ENCODE measurements around the gene ZDHHC7. TPM values are rescaled to one million over a fixed set of nuclear protein-coding genes. Genes with fewer than 3 reads are reported as not detected.

ZDHHC7 gene
- total RNA-seq, 2 experiments from 2014 or later, result 22.5 to 24.3 TPM

- BruUV-seq (replicated peaks), result no TSS peak
- H3K4me1 ChIP-seq (ENCODE audit: insufficient read depth, low read length, poor library complexity, severe bottlenecking), result no peaks in the 10 kb centered on the region
- POLR2A ChIA-PET, result no interaction called here
- intact Hi-C loops (cut with micrococcal nuclease; ENCODE audit: unreplicated experiment), result loop anchor here (10.0 kb wide), 1 partner anchor 195 kb away; no protein-coding TSS in a partner anchor
- no peaks in the 10 kb centered on the region for H3K79me2 ChIP-seq (ENCODE audit: insufficient read depth, low read depth, low read length)
- CTCF ChIA-PET (ENCODE audit: unreplicated experiment), result no interaction called here
- no peak overlapping the region for H2AFZ ChIP-seq (ENCODE audit: low read length)
- H3K4me3 ChIP-seq (ENCODE audit: low read depth, low read length, poor library complexity, severe bottlenecking), result no peak overlapping the region
- peaks cover 73% of the 10 kb centered on the region for H3K36me3 ChIP-seq (ENCODE audit: insufficient read depth, low read length)
- no peaks in the 10 kb centered on the region for H3K9me2 ChIP-seq (ENCODE audit: insufficient read depth, low read length)
- no peaks in the 10 kb centered on the region for H3K9me3 ChIP-seq (ENCODE audit: low read length)
- no peak for TF ChIP-seq EZH2phosphoT487 (IDR thresholded peaks at IDR 0.05; ENCODE audit: borderline replicate concordance, low read depth, low read length)
- no peaks in the 10 kb centered on the region for H4K20me1 ChIP-seq (ENCODE audit: insufficient read depth, low read length)
- no peak overlapping the region for H3K27ac ChIP-seq (ENCODE audit: low read depth, low read length, poor library complexity, severe bottlenecking)
- no peak overlapping the region for H3K4me2 ChIP-seq (ENCODE audit: low read length)
- DNase-seq (ENCODE audit: low spot score), result no peak
These were observed 31.8 kb downstream of the ZDHHC7 start for GRCh38 chr16:84979516-84979915.

- POLR2A ChIA-PET, result interaction anchor here (0.7 kb wide), 1 partner anchor 112 kb away, joined by 8 read pairs; no protein-coding TSS in a partner anchor
- Histone ChIP-seq H3K9me3 (ENCODE audit: low read length) (no peaks in the 10 kb centered on the region), H3K4me3 (ENCODE audit: low read depth, low read length, poor library complexity, severe bottlenecking) (no peak overlapping the region), H3K79me2 (ENCODE audit: insufficient read depth, low read depth, low read length) (no peaks in the 10 kb centered on the region), H3K4me2 (ENCODE audit: low read length) (no peak overlapping the region), H3K27ac (ENCODE audit: low read depth, low read length, poor library complexity, severe bottlenecking) (no peak overlapping the region), H3K4me1 (ENCODE audit: insufficient read depth, low read length, poor library complexity, severe bottlenecking) (no peaks in the 10 kb centered on the region), H4K20me1 (ENCODE audit: insufficient read depth, low read length) (no peaks in the 10 kb centered on the region), H2AFZ (ENCODE audit: low read length) (no peak overlapping the region), H3K36me3 (ENCODE audit: insufficient read depth, low read length) (peaks cover 73% of the 10 kb centered on the region), H3K9me2 (ENCODE audit: insufficient read depth, low read length) (no peaks in the 10 kb centered on the region)
- intact Hi-C loops (cut with micrococcal nuclease; ENCODE audit: unreplicated experiment), result loop anchor here (10.0 kb wide), 1 partner anchor 192 kb away; no protein-coding TSS in a partner anchor
- BruUV-seq (replicated peaks), result no TSS peak
- CTCF ChIA-PET (ENCODE audit: unreplicated experiment), result interaction anchor here (0.6 kb wide), 1 partner anchor 109 kb away, joined by 3 read pairs; no protein-coding TSS in a partner anchor
- TF ChIP-seq EZH2phosphoT487 (IDR thresholded peaks at IDR 0.05; ENCODE audit: borderline replicate concordance, low read depth, low read length), result no peak
- TF ChIP-seq CTCF (conservative IDR thresholded peaks at IDR 0.05; ENCODE audit: low read length), result no peak
- DNase-seq (ENCODE audit: low spot score), result no peak
These were observed 34.5 kb downstream of the ZDHHC7 start for GRCh38 chr16:84976644-84977400.

GRCh38 chr16:84975522-84975921, 35.8 kb downstream of the ZDHHC7 start:
- Histone ChIP-seq H2AFZ (ENCODE audit: low read length) (no peak overlapping the region), H3K4me2 (ENCODE audit: low read length) (no peak overlapping the region), H3K9me2 (ENCODE audit: insufficient read depth, low read length) (no peaks in the 10 kb centered on the region), H3K4me3 (ENCODE audit: low read depth, low read length, poor library complexity, severe bottlenecking) (no peak overlapping the region), H3K79me2 (ENCODE audit: insufficient read depth, low read depth, low read length) (no peaks in the 10 kb centered on the region), H3K36me3 (ENCODE audit: insufficient read depth, low read length) (peaks cover 60% of the 10 kb centered on the region), H3K4me1 (ENCODE audit: insufficient read depth, low read length, poor library complexity, severe bottlenecking) (no peaks in the 10 kb centered on the region), H3K9me3 (ENCODE audit: low read length) (no peaks in the 10 kb centered on the region), H4K20me1 (ENCODE audit: insufficient read depth, low read length) (no peaks in the 10 kb centered on the region), H3K27ac (ENCODE audit: low read depth, low read length, poor library complexity, severe bottlenecking) (no peak overlapping the region)
- no TSS peak for BruUV-seq (replicated peaks)
- intact Hi-C loops (cut with micrococcal nuclease; ENCODE audit: unreplicated experiment), result loop anchor here (10.0 kb wide), 1 partner anchor 191 kb away; no protein-coding TSS in a partner anchor
- DNase-seq (ENCODE audit: low spot score), result no peak
- ChIA-PET POLR2A (interaction anchor here (0.5 kb wide), 1 partner anchor 82 kb away, joined by 3 read pairs; no protein-coding TSS in a partner anchor), CTCF (ENCODE audit: unreplicated experiment) (no interaction called here)
- no peak for TF ChIP-seq CTCF (conservative IDR thresholded peaks at IDR 0.05; ENCODE audit: low read length)
- TF ChIP-seq EZH2phosphoT487 (IDR thresholded peaks at IDR 0.05; ENCODE audit: borderline replicate concordance, low read depth, low read length), result no peak
